A673 (cell line): ENCODE measurements around the gene SGMS2. TPM values are rescaled to one million over a fixed set of nuclear protein-coding genes. Genes with fewer than 3 reads are reported as not detected.

ENCODE experiments used
- BruUV-seq: library from RNA; stranded (reverse); fragments of 400-500 nt; replicated peaks from 2 replicates; lab custom pipeline; 2021; lab: Mats Ljungman, UMichigan
- CTCF ChIA-PET: fragments of 300-600 bp; sonication (Branson Sonifier 250); formaldehyde crosslinking; loops from one replicate; lab custom pipeline; 2022; ENCODE audit warnings: antibody characterized with exemption; lab: Charles Lee
- POLR2A ChIA-PET: fragments of 300-600 bp; sonication (Branson Sonifier 250); formaldehyde crosslinking; loops from one replicate; lab custom pipeline; 2022; ENCODE audit warnings: antibody characterized with exemption; ENCODE audit not compliant: low non-redundant PET; lab: Charles Lee
- DNase-seq: peaks from one replicate; pipeline ENCODE4 v3.0.0-alpha.2; 2015; ENCODE audit warnings: low spot score
- H3K27ac ChIP-seq: fragments of 200-600 bp; sonication (generic); 2 replicates; pipeline ENCODE4 v1.5.1; 2016; ENCODE audit warnings: mixed run types, low read depth, mild to moderate bottlenecking, mixed read lengths, antibody characterized with exemption, low read length; ENCODE audit not compliant: poor library complexity, severe bottlenecking
- H3K27me3 ChIP-seq: fragments of 200-600 bp; sonication (generic); replicated peaks from 2 replicates; pipeline ENCODE4 v1.6.1; 2017; ENCODE audit warnings: mixed run types, low read depth, mild to moderate bottlenecking, mixed read lengths, antibody characterized with exemption, low read length; ENCODE audit not compliant: insufficient read depth, poor library complexity
- H3K36me3 ChIP-seq: fragments of 200-600 bp; sonication (generic); 2 replicates; pipeline ENCODE4 v1.6.1; 2016; ENCODE audit warnings: mixed run types, mild to moderate bottlenecking, mixed read lengths, antibody characterized with exemption, low read length; ENCODE audit not compliant: insufficient read depth, poor library complexity, severe bottlenecking
- H3K4me1 ChIP-seq: fragments of 200-600 bp; sonication (generic); 2 replicates; pipeline ENCODE4 v1.6.1; 2017; ENCODE audit warnings: mixed run types, mild to moderate bottlenecking, mixed read lengths, antibody characterized with exemption, low read length; ENCODE audit not compliant: insufficient read depth, poor library complexity, severe bottlenecking
- H3K4me3 ChIP-seq: fragments of 200-600 bp; sonication (generic); 2 replicates; pipeline ENCODE4 v1.5.1; 2016; ENCODE audit warnings: low read depth, mixed run types, mild to moderate bottlenecking, mixed read lengths, low read length; ENCODE audit not compliant: poor library complexity, severe bottlenecking
- H3K9me3 ChIP-seq: fragments of 200-600 bp; sonication (generic); 2 replicates; pipeline ENCODE4 v1.6.1; 2016; ENCODE audit warnings: mixed run types, low read depth, mild to moderate bottlenecking, mixed read lengths, antibody characterized with exemption, low read length; ENCODE audit not compliant: poor library complexity, severe bottlenecking
- EZH2 ChIP-seq: fragments of 200-600 bp; sonication (generic); IDR thresholded peaks from 2 replicates; pipeline ENCODE4 v1.6.1; 2017; ENCODE audit warnings: borderline replicate concordance, low read depth, mild to moderate bottlenecking, mixed read lengths, antibody characterized with exemption, low read length; ENCODE audit not compliant: poor library complexity, severe bottlenecking
- intact Hi-C: fragments of 100-400 bp; cut with micrococcal nuclease; formaldehyde crosslinking; loops from one replicate; pipeline ENCODE4 v1.10.0; 2022; ENCODE audit not compliant: unreplicated experiment
- total RNA-seq: library from RNA; stranded (reverse); gene quantifications from 2 replicates; pipeline ENCODE4 v1.2.3, GENCODE V29; 2021
- TF ChIP-seq, protein P1 (sequence below): fragments of 300-800, 200-600 bp; sonication (generic); conservative IDR thresholded peaks from 2 replicates; pipeline ENCODE4 v1.5.1; 2017; ENCODE audit warnings: low read depth, mild to moderate bottlenecking, antibody characterized with exemption, low read length, moderate library complexity, mixed read lengths

SGMS2 gene
- total RNA-seq, 1 experiment from 2014 or later, result 4.3 TPM

GRCh38 chr4:107815158-107815557, 9.6 kb upstream of the SGMS2 start:
- no peak for TF ChIP-seq EZH2
- TF ChIP-seq, protein P1, sequence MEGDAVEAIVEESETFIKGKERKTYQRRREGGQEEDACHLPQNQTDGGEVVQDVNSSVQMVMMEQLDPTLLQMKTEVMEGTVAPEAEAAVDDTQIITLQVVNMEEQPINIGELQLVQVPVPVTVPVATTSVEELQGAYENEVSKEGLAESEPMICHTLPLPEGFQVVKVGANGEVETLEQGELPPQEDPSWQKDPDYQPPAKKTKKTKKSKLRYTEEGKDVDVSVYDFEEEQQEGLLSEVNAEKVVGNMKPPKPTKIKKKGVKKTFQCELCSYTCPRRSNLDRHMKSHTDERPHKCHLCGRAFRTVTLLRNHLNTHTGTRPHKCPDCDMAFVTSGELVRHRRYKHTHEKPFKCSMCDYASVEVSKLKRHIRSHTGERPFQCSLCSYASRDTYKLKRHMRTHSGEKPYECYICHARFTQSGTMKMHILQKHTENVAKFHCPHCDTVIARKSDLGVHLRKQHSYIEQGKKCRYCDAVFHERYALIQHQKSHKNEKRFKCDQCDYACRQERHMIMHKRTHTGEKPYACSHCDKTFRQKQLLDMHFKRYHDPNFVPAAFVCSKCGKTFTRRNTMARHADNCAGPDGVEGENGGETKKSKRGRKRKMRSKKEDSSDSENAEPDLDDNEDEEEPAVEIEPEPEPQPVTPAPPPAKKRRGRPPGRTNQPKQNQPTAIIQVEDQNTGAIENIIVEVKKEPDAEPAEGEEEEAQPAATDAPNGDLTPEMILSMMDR, result no peak
- Histone ChIP-seq H3K4me1 (no peaks in the 10 kb centered on the region), H3K9me3 (no peaks in the 10 kb centered on the region), H3K36me3 (no peaks in the 10 kb centered on the region), H3K27ac (no peak overlapping the region), H3K27me3 (no peaks in the 10 kb centered on the region), H3K4me3 (no peak overlapping the region)
- intact Hi-C loops, result no loop called here
- no TSS peak for BruUV-seq
- DNase-seq, result no peak
- POLR2A ChIA-PET, result no interaction called here
- CTCF ChIA-PET, result no interaction called here

DNA sequence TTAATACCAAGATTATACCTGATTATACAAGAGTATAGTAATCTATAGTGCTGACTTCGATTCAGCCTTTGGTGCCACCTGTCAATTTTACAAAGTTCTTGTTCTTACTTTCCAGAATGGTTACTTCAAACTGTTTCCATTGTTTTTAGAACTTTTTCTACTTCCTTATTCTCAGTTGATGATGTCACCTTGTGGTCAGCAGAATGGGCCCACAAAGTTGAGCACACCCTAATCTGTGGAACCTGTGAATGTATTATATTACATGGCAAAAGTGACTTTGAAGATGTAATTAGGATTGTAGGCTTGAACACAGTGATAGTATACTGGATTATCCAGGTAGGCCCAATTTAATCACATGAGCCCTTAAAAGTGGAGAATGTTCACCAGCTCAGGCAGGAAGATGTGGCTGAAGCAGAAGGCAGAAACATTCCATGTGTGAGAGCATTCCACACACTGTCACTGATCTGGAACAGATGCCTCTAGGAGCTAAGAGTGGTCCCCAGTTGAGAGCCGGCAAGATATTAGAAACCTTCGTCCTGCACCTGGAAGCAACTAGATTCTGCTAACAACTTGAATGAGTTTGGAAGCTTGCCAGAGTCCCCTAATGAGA, 6.3 kb upstream of the SGMS2 start:
- Histone ChIP-seq H3K4me1 (no peaks in the 10 kb centered on the region), H3K27ac (no peak overlapping the region), H3K9me3 (no peaks in the 10 kb centered on the region), H3K4me3 (no peak overlapping the region), H3K36me3 (no peaks in the 10 kb centered on the region), H3K27me3 (no peaks in the 10 kb centered on the region)
- BruUV-seq, result no TSS peak
- ChIA-PET CTCF (no interaction called here), POLR2A (no interaction called here)
- no peak for DNase-seq
- intact Hi-C loops, result no loop called here
- no peak for TF ChIP-seq EZH2
- TF ChIP-seq, protein P1, result no peak

DNA sequence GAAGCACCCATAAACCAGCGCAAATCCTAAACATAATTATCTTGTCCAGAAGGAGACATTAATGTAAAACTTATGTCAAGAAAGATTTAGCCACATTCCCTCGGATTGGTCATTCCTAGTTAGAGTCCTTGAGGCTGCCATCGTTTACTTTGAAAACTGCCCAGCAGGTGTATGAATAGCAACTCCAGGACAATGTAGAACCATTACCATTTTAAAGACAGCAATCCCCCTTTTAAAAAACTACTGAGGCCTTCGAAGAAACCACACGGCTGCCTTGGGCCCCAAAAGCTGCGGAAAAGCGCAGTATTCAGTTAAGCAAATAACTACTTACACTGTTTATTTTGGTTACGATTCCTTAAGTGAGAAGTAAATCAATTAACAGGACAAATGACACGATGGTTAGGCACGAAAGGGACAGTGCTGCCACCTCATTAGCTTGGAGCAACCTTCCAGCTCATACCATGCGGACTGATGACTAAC, 822 bp upstream of the SGMS2 start:
- Histone ChIP-seq H3K27ac (no peak overlapping the region), H3K27me3 (no peaks in the 10 kb centered on the region), H3K4me1 (no peaks in the 10 kb centered on the region), H3K4me3 (peak overlapping the region; percentile 68), H3K9me3 (no peaks in the 10 kb centered on the region), H3K36me3 (no peaks in the 10 kb centered on the region)
- intact Hi-C loops, result no loop called here
- ChIA-PET POLR2A (no interaction called here), CTCF (no interaction called here)
- DNase-seq, result no peak
- TF ChIP-seq, protein P1, result no peak
- no peak for TF ChIP-seq EZH2
- BruUV-seq, result no TSS peak
